Measurements from ENCODE around the gene CDH16. TPM values are rescaled to one million over a fixed set of nuclear protein-coding genes. Genes with fewer than 3 reads are reported as not detected.
A peak's percentile ranks its signal among the peaks of the same experiment; 100 is the strongest.
"Not testable (repeated sequence)": the region's sequence is repeated elsewhere in the genome, so short reads cannot be mapped to it uniquely, and the experiment has no call there.

The CDH16 gene
- total RNA-seq, 1 donor from 2014 or later: not detected

DNA sequence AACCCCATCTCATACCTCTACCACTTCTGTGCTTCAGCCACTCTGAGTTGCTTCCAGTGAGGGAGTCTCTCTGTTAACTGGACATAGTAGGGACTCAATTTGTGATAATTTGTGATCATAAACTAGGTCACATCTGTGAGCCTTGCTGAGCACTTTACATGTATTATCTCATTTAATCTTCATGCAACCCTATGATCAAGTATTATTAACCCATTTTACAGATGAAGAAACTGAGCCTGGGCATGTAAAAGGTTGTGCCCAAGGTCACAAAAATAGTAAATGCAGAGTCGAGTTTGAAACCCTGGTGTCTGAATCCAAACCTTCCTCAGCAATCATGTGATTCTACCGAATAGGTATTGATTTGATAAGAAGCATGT is 19.8 kb downstream of the CDH16 start:
- Mint-ChIP-seq H3K4me1 (peaks cover 26% of the 10 kb centered on the region), H3K27me3 (ENCODE audit: low read depth) (no peaks in the 10 kb centered on the region), H3K36me3 (no peaks in the 10 kb centered on the region), H3K4me3 (no peak overlapping the region), H3K27ac (no peak overlapping the region), H3K9me3 (no peaks in the 10 kb centered on the region)
- TF ChIP-seq, protein P1, sequence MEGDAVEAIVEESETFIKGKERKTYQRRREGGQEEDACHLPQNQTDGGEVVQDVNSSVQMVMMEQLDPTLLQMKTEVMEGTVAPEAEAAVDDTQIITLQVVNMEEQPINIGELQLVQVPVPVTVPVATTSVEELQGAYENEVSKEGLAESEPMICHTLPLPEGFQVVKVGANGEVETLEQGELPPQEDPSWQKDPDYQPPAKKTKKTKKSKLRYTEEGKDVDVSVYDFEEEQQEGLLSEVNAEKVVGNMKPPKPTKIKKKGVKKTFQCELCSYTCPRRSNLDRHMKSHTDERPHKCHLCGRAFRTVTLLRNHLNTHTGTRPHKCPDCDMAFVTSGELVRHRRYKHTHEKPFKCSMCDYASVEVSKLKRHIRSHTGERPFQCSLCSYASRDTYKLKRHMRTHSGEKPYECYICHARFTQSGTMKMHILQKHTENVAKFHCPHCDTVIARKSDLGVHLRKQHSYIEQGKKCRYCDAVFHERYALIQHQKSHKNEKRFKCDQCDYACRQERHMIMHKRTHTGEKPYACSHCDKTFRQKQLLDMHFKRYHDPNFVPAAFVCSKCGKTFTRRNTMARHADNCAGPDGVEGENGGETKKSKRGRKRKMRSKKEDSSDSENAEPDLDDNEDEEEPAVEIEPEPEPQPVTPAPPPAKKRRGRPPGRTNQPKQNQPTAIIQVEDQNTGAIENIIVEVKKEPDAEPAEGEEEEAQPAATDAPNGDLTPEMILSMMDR (IDR thresholded peaks at IDR 0.05; ENCODE audit: unreplicated experiment): no peak
- no peak for DNase-seq (ENCODE audit: low spot score in 2 of 2, unreplicated experiment in 2 of 2)

GRCh38 chr16:66898207-66898606 is 20.5 kb downstream of the CDH16 start:
- TF ChIP-seq, protein P1 (IDR thresholded peaks at IDR 0.05; ENCODE audit: unreplicated experiment): no peak
- Mint-ChIP-seq H3K9me3 (no peaks in the 10 kb centered on the region), H3K27ac (no peak overlapping the region), H3K27me3 (ENCODE audit: low read depth) (no peaks in the 10 kb centered on the region), H3K36me3 (no peaks in the 10 kb centered on the region), H3K4me3 (no peak overlapping the region), H3K4me1 (peaks cover 25% of the 10 kb centered on the region)
- DNase-seq (ENCODE audit: low spot score in 2 of 2, unreplicated experiment in 2 of 2): no peak

GRCh38 chr16:66896682-66897081 is 22.0 kb downstream of the CDH16 start:
- peaks cover 20% of the 10 kb centered on the region for H3K4me1 Mint-ChIP-seq
- H3K27me3 Mint-ChIP-seq (ENCODE audit: low read depth); H3K9me3 Mint-ChIP-seq; H3K4me3 Mint-ChIP-seq; DNase-seq (ENCODE audit: low spot score in 2 of 2, unreplicated experiment in 2 of 2); H3K36me3 Mint-ChIP-seq; H3K27ac Mint-ChIP-seq: not testable (repeated sequence)

DNA sequence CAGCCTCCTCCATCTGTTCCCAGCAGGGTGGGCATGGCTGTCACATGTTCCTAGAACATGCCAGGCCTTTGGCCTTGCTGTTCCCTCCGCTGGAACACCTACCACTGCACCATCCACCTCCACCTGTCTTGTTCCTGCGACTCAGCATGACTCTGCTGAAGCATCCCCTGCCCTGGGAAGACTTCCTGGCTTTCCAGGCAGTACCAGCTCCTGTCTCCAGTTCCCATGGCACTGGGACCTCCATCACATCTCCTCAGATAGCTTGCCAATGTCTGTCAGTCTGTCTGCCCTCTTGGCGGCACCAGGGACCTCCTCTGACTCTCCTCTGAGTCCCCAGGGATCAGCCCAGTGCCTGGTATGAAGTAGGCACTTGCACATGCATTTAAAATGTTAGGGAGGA is 22.7 kb downstream of the CDH16 start:
- H3K4me3 Mint-ChIP-seq: no peak overlapping the region
- no peaks in the 10 kb centered on the region for H3K36me3 Mint-ChIP-seq
- TF ChIP-seq, protein P1 (IDR thresholded peaks at IDR 0.05; ENCODE audit: unreplicated experiment): no peak
- H3K9me3 Mint-ChIP-seq: no peaks in the 10 kb centered on the region
- H3K27me3 Mint-ChIP-seq (ENCODE audit: low read depth): no peaks in the 10 kb centered on the region
- peaks cover 19% of the 10 kb centered on the region for H3K4me1 Mint-ChIP-seq
- no peak for DNase-seq (ENCODE audit: low spot score in 2 of 2, unreplicated experiment in 2 of 2)
- H3K27ac Mint-ChIP-seq: no peak overlapping the region

DNA sequence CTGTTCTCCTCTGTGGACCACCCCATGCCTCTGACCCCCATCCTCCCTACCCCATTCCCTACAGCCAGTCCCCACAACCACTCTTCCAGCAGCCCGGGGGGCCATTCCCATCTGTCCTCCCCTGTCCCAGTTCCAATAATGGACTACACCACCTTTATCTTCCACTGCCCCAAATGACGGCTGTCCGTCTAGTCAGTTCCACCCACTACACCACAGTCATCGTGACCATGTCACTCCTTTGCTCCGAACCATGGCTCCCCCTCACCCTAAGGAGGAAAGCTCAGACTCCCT is 23.1 kb downstream of the CDH16 start:
- TF ChIP-seq, protein P1 (IDR thresholded peaks at IDR 0.05; ENCODE audit: unreplicated experiment): no peak
- no peak overlapping the region for H3K27ac Mint-ChIP-seq
- no peaks in the 10 kb centered on the region for H3K36me3 Mint-ChIP-seq
- no peaks in the 10 kb centered on the region for H3K9me3 Mint-ChIP-seq
- peaks cover 16% of the 10 kb centered on the region for H3K4me1 Mint-ChIP-seq
- no peak for DNase-seq (ENCODE audit: low spot score in 2 of 2, unreplicated experiment in 2 of 2)
- no peaks in the 10 kb centered on the region for H3K27me3 Mint-ChIP-seq (ENCODE audit: low read depth)
- H3K4me3 Mint-ChIP-seq: no peak overlapping the region

- Mint-ChIP-seq H3K9me3 (no peaks in the 10 kb centered on the region), H3K27ac (no peak overlapping the region), H3K4me3 (no peak overlapping the region), H3K27me3 (ENCODE audit: low read depth) (no peaks in the 10 kb centered on the region), H3K4me1 (peaks cover 11% of the 10 kb centered on the region), H3K36me3 (no peaks in the 10 kb centered on the region)
- TF ChIP-seq, protein P1 (IDR thresholded peaks at IDR 0.05; ENCODE audit: unreplicated experiment): peak; percentile 35
- DNase-seq (ENCODE audit: low spot score in 2 of 2, unreplicated experiment in 2 of 2): peak in 1 of 2 experiments; percentile 70
These were observed 23.6 kb downstream of the CDH16 start for GRCh38 chr16:66894948-66895688.
